ENCODE results near the gene MMP25. TPM values are rescaled to one million over a fixed set of nuclear protein-coding genes. Genes with fewer than 3 reads are reported as not detected.

The MMP25 gene
- total RNA-seq, 1 donor from 2014 or later, result 0.80 TPM

DNA sequence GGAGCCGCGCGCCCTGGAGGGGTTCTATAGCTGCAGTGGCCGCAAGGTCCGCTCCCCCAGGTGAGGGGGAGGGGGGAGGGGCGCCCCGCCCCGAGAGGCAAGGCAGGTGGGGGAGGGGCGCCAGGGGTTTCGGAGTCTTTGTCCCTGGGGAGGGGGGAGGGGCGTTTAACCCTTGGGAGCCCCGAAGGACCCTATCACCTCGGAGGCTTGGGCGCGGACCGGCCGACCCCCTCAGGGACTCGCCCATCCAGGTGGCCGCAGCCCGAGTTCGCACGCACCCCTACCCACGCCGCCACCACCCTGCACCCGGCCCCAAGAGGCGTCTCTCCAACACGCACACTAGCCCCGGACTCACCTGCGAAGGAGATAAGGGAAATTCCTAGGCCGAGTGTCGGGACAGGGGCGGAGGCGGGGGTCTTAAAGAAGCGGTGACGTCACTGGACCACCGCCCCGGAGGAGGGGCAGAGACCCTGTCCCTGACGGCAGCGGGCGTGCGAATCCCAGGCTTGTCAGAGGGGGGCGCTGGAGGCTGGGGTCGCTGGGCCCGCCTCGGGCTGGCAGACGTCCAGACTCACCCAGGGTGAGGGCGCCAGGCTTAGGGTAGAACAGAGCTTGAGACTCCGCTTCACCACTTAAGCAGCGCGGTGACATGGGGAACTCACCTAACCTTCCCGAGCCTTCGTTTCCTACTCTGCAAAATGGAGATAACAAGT, 28.4 kb upstream of the MMP25 start, which contains the start of gene CLDN6:
Gene CLDN6 (minus strand): TSS at position 390 of the 713 bp plus-strand sequence. CDS start 2,162 bp downstream, outside the sequence.
- no peak for ATAC-seq

DNA sequence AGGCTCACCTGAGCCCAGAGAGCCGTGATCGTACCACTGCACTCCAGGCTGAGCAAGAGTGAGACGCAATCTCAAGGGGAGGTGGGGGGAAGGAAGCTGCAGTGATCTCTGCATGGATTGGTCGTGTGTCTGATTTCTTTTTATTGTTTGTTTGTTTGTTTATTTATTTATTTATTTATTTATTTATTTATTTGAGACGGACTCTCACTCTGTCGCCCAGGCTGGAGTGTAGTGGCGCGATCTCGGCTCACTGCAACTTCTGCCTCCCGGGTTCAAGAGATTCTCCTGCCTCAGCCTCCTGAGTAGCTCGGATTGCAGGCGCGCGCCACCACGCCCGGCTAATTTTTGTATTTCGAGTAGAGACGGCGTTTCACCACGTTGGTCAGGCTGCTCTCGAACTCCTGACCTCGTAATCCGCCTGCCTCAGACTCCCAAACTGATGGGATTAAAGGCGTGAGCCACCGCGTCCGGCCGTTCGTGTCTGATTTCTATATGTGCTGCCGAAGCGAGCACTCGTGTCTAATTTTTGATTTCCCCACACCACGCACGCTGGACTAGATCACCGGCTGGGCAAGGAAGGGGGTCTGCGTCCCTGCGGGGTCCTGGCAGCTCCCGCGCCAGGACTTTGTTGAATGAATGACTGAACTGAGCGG, 26.6 kb upstream of the MMP25 start:
- no peak for ATAC-seq

DNA sequence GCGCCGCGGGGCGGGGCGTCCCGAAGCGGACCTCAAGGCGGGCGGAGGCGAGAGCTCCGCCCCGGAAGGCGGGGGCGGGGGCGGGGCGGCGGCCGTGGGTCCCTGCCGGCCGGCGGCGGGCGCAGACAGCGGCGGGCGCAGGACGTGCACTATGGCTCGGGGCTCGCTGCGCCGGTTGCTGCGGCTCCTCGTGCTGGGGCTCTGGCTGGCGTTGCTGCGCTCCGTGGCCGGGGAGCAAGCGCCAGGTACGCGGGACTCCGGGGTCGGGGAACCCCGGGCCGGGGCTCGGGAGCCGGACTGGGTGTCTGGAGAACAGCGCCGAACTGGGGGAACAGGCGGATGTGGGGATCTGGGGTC, 26.1 kb upstream of the MMP25 start, which contains the start of gene TNFRSF12A:
Gene TNFRSF12A (plus strand): TSS at position 122 of the 357 bp plus-strand sequence. CDS start 30 bp downstream, at position 152.
- peak; percentile 20 for ATAC-seq

DNA sequence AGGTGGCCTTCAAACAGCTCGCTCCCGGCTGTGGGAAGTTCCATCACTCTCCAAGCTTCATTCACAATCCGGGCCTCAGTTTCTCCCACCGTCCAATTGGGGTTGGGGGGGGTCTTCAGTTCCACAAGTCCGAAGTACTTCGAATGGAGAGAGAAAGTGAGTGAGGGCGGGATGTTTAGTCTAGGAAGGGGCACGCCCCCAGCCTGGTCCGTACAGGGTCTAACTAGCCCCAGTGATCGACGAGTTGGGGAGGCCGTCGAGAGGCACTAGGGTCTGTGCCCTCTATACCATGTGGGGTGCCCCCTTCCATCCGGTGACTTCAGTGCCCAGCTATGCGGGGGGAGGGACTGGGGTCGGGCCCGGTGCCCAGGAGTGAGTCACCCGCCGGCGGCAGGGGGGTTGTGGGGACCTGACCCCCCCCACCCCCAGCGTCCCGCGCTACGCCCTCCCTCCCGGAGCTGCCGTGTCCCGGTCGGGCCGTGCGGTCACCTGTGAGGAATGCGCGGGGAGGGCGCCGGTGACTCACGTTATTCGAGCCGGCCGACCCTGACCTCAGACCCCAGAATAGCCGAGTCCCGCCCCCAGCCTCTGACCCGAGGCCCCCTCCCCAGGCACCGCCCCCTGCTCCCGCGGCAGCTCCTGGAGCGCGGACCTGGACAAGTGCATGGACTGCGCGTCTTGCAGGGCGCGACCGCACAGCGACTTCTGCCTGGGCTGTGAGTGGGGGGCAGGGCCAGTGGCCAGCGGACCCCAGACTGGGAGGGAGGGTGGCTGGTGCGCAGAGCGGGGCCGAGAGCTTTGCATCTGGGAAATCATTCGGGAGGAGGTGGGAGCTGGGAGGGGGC, 25.5 kb upstream of the MMP25 start:
- peak; percentile 35 for ATAC-seq

DNA sequence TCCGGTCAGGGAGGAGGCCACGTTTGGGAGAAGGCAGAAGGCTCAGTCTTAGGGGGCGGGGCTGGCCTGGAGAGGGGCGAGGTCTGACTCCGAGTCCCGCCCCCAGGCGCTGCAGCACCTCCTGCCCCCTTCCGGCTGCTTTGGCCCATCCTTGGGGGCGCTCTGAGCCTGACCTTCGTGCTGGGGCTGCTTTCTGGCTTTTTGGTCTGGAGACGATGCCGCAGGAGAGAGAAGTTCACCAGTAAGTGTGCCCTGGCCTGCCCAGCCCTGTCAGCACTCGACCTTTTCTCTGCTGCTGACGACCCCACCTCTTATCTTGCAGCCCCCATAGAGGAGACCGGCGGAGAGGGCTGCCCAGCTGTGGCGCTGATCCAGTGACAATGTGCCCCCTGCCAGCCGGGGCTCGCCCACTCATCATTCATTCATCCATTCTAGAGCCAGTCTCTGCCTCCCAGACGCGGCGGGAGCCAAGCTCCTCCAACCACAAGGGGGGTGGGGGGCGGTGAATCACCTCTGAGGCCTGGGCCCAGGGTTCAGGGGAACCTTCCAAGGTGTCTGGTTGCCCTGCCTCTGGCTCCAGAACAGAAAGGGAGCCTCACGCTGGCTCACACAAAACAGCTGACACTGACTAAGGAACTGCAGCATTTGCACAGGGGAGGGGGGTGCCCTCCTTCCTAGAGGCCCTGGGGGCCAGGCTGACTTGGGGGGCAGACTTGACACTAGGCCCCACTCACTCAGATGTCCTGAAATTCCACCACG, 24.7 kb upstream of the MMP25 start:
- ATAC-seq, result peak; percentile 51

DNA sequence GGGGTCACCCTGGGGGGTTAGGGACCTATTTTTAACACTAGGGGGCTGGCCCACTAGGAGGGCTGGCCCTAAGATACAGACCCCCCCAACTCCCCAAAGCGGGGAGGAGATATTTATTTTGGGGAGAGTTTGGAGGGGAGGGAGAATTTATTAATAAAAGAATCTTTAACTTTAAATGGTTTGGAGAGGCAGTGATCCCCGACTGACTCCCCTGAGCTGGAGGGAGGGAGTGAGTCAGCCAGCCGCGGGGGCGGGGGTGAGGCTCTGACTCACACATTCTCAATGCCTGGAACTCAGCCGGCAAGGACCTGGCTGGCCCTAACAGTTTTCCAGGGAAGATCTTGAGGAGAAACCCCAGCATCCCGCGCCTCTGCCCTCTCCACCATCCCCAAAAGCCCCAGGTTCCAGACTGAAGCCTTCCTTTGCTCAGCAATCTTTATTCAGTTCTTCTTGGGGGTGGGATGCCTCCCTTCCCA, 24.1 kb upstream of the MMP25 start:
- ATAC-seq, result peak; percentile 51

DNA sequence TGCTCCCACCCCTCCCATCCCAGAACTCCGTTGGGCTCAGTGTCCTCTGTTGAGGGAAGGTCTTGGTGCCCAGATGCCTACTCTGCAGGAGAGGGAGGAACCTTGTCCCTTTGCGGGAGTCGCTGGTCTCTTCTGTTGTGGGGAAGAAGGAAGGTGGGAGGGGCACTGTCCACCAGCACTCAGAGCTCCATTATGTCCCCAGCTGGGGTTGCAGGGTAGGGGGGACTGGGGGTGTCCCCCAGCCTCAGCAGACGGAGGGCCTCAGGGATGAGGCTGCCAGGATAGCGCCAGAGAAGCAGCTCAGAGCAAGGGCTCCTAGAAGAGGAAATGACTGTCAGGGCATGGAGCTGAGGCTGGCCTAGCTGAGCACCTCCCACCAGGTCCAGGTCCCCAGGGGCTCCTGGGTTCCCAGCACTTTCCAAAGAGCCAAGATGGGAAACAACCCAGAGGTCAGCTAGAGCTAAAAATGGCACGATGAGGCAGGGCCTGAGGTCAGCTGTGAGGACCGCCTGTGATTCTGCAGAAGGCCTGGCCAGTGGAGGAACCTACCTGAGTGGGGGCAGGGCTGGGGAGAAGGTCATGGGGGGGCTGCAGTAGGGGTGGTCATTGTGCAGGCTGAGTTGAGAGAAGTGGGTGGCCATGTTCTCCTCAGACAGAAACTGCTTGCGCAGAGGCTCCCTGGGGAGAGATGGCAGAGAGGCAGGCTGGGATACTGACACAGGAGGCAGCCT, 23.5 kb upstream of the MMP25 start:
- ATAC-seq, result no peak

DNA sequence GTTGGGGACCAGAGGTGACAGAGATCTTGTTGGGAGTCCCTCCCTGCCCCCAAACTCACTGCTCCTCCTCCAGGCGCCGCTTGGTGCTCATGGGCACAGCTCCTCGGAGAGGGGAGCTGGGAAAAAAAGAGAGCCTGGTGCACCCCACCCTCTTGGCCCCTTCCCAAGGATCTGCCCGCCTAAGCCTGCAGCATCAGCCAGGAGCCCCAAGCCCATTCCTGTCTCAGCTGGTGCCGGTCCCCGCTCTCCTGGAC, 23.0 kb upstream of the MMP25 start:
- peak; percentile 0 for ATAC-seq

DNA sequence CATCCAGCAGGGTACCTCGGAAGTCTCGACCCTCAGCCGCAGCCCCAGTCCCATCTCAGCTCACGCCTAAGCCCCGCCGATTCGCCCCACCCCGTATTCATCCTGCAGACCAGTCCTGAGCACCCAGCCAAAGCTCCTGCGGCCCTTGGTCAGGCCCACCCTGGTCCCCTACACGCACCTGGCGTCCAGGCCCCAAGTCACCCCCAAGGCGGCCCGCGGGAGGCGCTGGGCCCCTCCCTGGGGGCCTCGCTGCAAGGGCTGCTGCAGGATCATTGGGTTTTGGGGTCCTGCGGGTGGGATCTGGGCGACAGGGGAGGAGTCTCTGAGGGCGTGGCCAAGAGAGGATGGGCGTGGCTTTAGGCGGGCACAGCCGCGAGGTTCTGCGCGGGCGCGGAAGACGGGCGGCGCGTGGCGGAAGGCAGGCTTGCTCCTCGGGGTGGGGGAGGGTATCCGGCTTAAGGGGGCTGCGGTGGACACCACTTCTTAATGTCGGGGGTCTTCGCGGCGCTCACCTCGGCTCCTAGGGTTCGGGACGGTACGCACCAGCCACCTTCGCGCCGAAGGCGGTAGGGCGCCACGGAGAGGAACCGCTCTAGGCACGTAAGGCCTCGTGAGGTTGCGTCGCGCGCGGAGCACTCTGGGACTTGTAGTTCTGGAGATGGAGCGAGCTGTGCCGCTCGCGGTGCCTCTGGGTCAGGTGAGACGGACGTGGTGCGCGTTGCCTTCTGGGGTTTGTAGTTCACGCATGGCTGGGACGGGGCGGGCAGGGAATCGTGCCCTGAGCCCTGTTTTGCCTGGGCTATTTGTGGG, 22.5 kb upstream of the MMP25 start, which contains the start of the genes HCFC1R1 and THOC6:
Gene HCFC1R1 (minus strand): TSS at position 274 of the 810 bp plus-strand sequence. CDS start 1 bp downstream, at position 273.
Gene THOC6 (plus strand): TSS at position 367 of the 810 bp plus-strand sequence. CDS start 292 bp downstream, at position 659.
- ATAC-seq, result peak; percentile 69

DNA sequence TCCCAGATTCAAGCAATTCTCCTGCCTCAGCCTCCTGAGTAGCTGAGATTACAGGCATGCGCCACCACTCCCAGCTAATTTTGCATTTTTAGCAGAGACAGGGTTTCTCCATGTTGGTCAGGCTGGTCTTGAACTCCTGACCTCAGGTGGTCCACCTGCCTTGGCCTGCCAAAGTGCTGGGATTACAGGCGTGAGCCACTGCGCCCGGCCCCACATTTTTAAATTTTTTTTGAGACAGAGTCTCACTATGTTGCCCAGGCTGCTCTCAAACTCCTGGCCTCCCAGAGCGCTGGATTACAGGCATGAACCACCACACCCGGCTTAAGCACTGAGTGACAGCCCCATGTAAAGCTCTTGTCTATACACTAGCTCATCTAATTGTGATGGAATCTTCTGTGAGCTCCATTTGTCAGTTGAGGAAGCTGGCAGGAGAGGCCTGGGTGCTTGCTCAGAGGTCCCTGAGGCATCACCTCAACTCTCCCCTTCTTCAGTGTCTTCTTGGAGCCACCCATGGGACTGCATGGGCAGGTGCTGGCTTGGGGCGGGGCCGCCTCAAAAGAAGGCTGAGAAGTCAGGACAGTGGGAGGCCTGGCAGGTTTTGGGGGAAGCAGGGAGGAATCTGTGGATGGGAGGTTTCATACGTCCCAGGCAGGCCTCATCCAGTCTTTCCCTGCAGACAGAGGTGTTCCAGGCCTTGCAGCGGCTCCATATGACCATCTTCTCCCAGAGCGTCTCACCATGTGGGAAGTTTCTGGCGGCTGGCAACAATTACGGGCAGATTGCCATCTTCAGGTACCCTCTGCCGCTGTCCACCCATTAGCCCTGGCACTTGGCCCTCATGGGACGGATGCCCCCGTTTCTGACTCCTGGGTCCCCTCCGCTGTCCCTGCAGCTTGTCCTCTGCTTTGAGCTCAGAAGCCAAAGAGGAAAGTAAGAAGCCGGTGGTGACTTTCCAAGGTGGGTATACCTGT, 21.0 kb upstream of the MMP25 start:
- no peak for ATAC-seq

DNA sequence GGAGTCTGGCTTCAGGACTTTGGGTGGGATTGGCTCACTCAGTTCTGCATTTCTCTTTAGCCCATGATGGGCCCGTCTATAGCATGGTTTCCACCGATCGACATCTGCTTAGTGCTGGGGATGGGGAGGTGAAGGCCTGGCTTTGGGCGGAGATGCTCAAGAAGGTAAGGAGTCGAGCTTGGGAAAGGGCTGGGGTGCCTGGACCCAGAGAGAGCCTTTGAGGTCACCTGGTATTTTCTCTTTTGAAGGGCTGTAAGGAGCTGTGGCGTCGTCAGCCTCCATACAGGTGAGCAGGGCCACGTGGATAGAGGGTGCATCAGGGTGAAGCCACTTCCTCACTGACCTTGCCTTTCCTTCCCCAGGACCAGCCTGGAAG, 20.4 kb upstream of the MMP25 start:
- no peak for ATAC-seq

DNA sequence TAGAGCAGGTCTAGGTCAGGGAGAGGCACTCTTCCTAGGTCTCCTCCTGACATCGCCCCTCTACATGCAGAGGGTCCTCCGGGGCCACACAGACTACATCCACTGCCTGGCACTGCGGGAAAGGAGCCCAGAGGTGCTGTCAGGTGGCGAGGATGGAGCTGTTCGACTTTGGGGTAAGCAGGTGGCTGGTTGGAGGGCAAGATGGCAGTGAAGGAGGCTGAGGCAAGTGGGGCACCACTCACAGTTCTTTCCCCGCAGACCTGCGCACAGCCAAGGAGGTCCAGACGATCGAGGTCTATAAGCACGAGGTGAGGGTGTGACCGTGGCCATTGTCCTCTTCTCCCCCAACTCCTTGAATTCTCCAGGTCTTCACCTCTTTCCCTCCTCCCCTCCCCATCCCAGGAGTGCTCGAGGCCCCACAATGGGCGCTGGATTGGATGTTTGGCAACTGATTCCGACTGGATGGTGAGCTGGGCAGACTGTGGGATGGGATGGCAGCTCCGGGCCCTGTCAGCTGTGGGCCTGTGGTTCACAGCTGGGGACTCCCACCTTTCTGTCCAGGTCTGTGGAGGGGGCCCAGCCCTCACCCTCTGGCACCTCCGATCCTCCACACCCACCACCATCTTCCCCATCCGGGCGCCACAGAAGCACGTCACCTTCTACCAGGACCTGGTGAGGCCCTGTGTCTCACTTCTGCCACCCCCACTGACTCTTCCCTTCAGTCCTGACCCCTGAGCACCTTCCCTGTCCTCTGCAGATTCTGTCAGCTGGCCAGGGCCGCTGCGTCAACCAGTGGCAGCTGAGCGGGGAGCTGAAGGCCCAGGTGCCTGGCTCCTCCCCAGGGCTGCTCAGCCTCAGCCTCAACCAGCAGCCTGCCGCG, 19.5 kb upstream of the MMP25 start:
- ATAC-seq, result no peak

DNA sequence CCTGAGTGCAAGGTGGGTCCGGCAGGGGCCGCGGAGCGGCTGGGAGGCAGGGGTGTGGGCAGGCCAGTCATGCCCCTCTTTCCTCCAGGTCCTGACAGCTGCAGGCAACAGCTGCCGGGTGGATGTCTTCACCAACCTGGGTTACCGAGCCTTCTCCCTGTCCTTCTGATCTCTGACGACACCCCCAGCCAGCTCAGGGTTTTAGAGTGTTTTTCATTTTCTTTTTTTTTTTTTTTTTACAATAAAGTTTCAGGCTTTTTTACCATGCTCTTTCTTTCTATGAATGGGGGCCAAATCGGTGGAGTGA, 18.9 kb upstream of the MMP25 start:
- no peak for ATAC-seq

DNA sequence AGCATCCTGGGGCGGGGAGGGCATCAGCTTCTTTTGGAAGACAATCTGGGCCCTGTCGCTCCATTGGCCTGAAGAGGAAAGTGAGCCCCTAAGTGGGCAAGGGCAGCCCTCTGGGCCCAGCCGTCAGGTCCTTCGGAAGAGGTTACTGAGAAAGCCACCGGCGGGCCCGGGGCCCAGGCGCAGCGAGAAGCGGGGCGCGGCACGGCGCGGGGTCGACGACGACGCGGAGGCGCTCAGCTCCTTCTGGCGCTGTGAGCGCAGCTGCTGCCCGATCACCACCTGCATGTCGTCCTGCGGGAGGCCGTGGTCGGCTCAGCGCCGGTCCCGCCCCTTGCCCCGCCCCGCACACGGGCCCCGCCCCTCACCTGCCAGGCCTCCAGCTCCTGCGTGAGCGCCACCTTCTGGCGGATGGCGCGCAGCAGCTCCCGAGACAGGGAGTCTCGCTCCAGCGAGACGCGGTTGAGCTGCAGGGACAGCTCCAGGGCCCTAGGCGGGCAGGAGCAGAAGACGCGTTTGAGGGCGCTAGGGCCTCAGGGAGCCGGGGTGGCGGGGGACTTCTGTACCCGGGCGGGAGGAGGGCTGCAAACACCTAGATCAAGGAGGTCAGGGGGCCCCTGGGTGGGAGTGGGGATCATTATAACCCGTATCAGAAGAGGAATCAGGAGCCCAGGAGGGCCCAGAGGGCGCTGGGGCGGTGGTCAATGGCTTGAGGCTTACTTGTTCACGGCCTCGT, 18.2 kb upstream of the MMP25 start:
- peak; percentile 55 for ATAC-seq

DNA sequence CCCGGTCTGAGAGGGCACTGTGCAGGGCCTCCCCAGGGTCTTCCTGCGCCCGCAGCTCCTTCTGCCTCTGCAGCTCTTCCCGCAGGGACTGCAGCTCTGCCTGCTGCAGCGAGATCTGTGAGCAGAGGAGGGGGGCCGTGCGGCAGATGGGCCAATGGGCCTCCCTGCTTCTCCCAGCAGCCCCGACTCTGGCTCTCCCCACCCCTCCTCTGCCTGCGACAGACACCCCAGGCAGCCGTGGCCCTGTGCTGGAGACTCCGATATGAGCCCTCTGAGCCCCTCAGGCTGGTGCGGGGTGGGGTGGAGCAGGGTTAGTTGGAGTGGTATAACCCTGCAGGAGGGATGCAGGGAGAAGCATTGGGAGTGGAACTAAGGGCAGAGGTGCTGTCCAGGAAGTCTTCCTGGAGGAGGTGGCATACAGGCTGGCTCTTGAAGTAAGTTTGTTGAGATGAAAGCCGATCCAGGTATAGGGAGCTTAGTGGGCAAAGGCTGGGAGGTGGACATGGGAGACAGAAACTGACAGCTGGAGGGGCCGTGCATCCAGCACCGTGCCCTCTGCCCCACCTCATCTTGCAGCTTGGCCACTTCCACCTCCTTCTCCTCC, 17.5 kb upstream of the MMP25 start:
- no peak for ATAC-seq

DNA sequence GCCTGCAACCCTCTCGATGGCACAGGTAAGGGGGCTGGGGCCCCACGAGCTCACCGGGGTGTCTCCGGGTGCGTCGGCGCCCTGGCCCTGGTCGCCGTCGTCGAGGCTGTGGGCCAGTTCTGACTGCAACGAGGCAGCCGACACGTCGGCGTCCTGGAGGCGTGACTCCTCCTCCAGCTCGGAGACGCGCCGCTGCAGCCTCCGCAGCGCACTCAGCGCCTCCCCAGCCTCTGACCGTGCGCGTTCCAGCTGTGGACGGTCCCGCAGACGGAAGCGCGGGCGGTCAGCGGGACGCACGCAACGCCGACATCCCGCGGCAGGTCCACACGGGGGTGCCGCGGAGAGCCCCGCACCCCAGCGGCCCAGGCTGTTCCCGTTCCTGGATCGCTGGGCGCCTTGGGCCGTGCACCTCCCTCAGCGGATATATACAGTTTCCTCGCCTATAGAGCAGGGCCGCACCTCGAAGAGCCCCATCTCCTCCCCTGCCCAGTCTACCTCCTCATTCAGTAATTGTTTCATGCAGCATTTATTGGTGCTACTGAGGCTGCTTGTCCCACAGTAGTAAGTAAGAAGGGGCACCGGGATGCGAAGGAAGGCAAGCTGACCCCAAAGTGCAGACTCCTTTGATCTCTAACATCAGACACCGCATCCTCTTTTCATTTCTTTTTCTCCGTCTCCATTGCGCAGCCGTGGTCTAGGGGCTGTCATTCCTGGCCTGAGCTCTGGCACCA, 16.7 kb upstream of the MMP25 start:
- ATAC-seq, result peak; percentile 4
